Measurements from ENCODE around the gene TMEM72.

The TMEM72 gene

DNA sequence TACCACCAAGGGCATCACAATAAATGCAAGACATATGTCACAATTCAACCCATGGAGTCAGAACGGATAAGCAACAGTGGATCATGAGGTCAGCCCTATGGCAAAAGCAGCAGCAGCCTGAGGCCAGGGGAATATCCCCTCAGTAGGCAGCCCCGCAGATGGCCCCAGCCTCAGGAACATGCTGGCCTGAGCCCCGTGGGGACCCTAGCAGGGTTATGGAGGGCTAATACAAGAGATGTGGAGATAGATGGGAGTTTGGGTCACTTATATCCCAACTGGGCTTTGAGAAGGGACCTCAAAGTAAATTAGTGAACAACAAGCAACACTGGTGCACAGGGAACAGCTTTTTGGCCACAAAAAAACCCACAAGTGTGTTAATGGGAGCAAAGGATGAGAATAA lies 9.1 kb downstream of the TMEM72 start:
- DNase-seq (ENCODE audit: low read depth) = no peak

DNA sequence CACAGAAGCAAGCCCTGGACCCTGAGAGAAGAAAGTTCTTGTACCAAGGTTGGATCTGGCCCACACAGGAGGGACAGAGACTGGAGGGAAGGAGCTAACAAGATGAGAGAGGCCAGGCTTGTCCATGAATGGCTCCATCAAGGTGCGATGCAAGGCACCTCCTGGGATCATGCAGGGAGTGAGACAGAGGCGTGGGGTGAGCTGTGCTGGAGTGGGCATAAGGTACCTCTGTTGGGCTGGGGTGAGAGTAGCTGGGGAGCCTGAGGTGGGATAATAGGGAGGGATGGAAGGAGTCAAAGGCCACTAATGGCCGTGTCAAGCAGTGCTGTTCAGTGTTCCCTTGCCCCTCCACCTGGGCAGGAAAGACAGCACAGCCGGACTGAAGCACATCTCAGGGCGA lies 9.9 kb downstream of the TMEM72 start:
- no peak for DNase-seq (ENCODE audit: low read depth)

DNA sequence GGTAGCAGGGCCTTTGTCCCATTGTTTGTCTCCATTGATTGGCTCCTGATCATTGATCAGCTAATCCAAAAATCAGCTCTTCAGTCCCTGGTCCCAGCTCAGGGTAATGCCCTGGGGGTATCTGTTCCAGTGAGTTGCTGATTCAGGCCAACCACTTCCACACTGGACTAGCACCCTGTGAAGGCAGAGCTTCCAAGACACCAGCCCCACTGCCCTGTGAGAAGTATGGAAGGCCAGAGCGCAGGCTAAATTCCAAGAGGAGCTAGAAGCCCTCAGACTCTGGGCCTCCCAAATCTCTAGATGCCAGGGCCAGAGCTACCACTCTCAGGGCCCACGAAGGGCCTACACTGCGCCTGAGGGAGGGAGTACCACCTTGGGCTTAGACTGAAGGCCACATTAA lies 10.4 kb downstream of the TMEM72 start:
- DNase-seq (ENCODE audit: low read depth) = no peak

DNA sequence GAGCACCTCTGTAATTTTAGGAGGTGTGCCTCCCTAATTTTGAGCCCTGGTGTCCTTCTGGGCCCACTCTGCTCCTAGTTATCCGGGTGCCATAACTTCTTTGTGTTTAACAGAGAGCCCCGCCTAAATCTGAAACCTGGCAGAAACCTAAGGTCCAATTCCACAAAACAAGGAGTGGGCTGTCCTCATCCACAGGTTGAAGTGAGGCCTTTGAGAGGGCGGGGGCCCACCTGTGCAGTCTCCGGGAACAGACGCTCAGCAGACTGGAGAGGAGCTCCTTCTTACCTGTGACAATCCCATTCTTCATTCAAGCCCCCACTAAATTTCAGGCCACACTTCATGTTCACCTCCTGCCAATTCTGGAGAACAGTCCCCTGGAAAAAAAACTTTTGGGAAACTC lies 10.9 kb downstream of the TMEM72 start:
- no peak for DNase-seq (ENCODE audit: low read depth)

DNA sequence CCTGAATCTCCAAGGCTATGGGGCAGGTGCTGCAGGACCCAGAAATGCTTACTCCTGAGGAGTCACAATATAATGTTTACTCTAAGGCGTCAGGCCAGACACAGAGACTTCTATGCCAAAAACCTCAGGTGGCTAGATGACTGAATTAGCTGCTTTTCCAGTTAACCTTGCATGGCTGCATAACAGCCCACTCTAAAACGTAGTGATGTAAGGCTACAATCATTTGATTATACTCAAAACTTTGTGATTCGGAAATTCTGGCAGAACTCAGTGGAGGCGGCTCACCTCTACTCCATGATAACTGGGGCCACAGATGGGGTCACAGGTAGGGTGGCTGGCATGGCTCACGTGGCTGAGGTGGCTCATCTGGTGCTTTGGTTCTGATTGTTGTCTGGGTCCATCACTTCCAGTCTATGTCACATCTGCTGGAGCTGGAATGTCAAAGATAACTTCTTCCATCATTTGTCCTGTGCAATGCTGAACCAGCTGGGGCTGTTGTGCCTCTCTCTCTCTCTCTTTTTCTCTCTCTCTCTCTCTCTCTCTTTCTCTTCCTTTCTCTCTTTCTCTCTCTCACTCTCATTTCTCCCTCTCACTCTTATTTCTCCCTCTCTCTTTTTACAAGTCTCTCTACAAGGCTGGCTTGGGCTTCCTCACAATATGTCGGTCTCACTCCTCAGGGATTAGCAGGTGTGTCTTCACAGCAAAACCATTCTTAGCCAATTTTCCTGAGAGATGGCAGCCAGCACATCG lies 11.8 kb downstream of the TMEM72 start:
- no peak for DNase-seq (ENCODE audit: low read depth)

DNA sequence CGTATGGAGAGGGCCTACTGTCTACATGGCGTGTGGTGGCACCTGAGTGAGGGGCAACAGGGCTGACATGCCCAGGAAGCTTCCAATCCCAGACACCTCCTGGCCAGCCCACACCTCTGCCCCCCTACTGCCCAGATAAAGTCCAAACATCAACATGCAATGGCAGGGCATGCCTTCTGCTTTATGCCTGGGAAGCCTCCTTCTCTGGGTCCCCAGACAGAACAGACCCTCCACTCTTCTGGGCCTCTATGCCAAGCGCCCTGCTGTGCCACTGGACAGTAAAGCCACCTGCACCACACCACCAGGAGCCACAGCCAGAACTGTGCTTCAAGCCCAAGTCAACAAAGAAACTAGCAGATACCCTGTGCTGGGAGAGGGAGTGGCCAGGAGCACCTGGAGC lies 12.5 kb downstream of the TMEM72 start:
- no peak for DNase-seq (ENCODE audit: low read depth)

DNA sequence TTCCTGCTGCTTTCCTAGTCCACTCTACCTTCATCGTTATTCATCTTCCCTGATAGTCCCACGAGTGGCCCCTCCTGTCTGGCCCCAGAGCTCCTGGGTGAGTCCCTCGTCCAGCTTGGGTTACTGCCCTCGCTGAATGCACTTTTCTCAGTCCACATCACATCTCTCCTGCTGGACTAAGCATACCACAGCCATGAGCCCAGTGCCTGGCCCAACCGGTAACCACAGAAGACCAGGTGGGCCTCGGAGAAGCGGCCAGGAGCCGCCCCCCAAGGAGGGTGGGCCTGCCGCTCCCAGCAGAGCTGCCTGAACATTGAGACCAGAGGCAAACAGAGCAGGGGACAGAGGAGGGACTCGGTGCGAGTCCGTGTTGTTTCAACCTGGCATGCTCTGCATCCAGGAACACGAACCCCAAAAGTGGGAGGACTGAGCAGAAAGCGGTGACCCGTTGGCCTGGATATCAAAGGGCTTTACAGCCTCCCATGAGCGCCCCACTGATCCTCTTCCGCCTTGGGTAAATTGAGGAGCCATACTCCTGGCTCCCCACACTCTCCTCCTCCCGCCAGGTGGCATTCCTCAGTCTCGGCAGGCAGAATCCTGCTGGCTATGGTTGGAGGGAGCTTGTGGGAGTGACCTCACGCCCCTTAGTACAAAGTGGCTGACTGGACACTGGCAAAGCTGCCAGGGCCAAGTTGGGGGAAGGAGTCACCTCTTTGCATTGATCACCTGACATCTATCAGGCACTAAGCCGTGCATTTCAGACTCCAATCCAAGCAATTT lies 13.3 kb downstream of the TMEM72 start:
- DNase-seq (ENCODE audit: low read depth) = no peak

DNA sequence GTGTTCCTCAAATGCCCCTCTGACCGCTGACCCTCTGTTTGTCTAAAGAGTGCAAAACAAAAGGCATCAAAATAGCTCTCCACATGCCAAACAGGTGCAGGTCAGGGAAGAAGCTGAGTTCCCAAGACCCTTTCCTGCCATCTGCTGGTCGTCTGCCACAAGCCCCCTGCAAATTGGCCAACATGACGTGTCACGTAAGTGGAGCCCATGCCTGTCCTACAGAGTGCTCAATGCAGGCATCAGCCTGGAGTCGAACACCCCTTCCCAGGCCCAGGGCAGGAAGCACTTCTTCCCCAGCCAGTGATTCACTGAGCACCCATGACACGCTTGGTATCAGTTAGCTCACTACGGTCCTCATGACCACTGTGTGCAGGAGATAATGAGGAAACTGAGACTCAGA lies 14.1 kb downstream of the TMEM72 start:
- DNase-seq (ENCODE audit: low read depth) = no peak

DNA sequence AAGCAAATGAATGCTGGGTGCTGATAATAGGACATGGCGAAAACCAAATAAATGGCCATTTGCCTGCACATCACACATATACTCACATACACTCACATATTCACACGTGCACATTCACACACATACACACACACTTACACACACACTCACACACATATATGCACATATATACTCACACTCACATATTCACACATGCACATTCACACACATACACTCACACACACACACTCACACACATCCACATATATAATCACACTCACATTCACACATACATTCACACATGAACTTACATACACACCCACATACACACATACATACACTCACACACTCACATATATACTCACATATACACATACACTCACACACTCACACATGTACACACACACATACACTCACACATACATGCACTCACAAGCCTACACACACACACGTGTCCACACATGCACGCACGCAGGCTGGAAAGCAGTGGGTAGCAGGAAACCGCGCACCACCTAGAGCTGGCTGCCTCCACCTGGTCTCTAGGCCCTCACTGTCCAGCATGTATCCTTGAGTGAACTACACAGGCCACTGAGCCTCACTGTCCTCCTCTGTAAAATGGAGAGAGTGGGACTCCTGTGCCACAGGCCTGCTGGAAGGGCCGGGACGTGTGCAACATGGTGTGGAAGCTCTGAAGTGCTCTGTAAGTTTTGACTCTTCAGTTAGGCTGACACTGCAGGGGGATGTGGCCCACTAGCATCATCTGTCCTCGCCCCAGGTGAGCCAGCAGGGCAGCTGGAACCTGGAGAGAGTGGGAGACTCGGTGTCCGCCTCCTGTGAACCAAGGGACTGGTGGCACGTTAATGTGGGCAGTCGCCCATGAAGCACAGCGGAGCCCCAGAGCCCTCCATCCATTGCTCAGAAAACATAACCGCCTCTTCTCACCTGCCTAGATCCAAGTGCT lies 14.9 kb downstream of the TMEM72 start:
- no peak for DNase-seq (ENCODE audit: low read depth)

DNA sequence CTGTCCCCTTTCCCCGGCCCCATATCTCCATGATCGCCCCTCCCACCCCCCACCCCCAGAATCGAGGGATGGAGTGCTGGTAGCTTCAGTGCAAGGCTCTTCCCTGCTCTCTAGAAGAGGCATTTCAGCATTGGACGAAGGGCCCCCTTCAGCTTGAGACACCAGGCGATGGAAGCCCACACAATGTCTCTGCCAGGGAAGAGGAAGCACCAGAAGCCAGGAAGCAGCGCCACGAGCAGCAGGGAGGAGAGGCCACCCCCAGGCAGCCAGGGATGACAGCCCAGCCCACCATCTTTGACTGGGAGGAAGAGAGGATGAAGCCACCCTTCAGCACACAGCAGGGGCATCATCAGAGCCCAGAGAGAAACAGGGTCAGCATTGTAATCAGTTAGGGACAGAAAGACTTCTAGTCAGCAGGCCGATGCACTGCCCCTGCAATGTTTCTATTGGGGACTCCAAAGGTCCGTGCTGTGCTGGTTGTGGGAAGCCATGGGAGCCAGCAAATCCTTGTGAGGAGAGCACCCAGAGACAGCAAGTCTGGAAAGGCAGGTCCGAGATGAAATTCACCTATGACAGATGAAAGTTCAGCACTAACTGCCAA lies 15.7 kb downstream of the TMEM72 start:
- DNase-seq (ENCODE audit: low read depth) = no peak

DNA sequence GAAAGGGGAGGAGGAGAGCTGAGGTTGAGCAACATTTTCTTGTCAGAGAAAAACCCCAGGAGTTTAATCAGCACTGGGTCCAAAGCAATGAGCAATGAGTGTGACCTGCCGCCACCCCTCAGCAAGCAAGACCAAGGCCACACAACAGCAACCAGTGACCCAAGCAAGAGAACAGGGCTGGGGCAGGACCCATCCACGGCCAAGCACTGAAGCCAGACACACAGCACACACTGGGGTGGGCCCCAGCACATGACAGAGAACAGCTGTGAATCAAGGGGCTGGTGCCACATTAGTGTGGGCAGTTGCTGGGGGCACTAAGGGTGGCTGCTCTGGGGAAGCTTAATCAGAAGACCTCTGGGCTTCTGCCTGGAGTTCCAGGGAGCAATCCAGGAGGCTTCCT lies 16.2 kb downstream of the TMEM72 start:
- DNase-seq (ENCODE audit: low read depth) = no peak

DNA sequence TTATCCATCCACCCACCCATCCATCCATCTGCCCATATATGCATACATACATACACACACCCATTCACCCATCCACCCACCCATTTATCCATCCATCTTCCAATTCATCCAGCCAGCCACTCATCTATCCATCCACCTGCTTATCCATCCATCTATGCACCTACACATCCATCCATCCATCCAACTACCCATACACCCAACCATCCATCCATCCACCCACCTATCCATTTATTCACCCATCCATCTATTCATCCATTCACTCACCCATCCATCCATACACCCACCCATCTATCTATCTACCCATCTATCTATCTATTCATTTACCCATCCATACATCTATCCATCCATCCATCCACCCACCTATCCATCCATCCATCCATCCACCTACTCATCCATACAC lies 17.3 kb downstream of the TMEM72 start:
- no peak for DNase-seq (ENCODE audit: low read depth)

DNA sequence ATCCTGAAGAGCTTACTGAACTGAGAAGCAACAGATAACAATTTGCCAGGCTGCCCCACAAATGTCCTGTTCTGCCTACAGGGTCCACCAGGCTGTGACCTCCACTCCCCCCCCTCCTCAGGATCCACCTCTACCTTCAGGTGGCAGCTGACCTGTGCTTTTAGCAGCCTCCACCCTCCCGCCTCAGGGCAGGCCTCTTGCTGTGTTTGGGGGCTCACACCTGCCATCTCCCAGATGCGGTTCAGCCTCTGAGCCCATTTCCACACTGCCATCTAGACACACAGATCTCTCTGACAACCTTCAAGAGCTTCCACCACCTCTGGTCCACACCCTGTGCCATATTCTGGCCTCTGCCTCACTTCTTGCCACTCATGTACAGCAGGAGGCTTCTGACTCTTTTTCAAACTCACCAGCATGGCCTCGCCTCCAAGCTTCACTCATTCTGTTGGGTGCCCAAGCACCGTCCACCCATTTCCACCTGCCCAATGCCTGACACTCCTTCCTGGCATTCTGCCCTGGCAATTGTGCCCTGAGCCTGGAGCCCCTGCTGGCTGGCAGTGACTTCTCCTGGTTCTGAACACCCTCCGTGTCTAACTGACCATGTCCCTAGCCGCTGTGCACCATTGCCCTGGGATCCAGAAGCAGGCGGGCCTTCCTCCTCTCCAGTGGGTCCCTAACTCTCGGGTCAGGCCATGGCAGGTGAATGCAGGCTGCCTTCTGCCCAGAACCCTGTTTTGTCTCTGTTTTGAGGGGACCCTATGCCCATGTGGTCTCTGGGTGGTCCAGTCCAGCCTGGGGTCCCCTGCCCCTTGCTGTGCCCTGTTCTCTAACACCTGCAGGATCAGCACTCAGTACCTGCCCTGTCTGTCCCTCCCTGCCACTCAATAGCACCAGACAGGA lies 18.5 kb downstream of the TMEM72 start:
- DNase-seq (ENCODE audit: low read depth) = no peak

DNA sequence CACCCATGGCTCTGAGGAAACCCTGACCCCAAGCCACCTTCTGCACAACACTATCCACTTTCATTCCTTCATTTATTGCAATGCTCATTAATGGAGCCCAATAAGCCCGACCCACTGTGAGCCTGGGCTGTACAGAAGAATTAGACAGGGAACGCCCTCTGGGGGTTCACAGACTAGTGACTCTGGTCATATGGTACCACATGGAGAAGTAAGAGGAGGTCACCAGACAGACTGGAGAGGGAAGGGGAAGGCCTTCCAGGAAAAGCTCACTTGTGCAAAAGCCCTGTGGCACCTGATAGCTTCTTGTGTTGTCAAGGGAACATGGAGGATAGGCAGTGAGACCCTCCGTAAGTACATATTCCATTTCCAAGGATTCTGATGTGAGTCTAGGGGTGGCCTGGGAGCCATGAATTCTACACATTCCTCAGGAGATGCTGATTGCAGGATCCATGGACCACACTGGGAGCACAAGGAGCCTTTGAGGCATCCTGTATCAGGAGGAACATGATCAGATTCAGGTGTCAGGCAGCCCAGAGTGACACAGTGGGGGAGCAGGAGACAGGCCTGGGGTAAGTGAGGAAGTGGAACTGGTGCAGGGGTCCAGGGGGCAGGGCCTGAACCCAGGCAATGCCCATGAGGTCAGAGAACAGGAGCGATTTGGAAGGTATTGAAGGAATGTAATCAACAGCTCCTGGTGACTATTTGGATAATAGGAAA lies 19.9 kb downstream of the TMEM72 start:
- no peak for DNase-seq (ENCODE audit: low read depth)

DNA sequence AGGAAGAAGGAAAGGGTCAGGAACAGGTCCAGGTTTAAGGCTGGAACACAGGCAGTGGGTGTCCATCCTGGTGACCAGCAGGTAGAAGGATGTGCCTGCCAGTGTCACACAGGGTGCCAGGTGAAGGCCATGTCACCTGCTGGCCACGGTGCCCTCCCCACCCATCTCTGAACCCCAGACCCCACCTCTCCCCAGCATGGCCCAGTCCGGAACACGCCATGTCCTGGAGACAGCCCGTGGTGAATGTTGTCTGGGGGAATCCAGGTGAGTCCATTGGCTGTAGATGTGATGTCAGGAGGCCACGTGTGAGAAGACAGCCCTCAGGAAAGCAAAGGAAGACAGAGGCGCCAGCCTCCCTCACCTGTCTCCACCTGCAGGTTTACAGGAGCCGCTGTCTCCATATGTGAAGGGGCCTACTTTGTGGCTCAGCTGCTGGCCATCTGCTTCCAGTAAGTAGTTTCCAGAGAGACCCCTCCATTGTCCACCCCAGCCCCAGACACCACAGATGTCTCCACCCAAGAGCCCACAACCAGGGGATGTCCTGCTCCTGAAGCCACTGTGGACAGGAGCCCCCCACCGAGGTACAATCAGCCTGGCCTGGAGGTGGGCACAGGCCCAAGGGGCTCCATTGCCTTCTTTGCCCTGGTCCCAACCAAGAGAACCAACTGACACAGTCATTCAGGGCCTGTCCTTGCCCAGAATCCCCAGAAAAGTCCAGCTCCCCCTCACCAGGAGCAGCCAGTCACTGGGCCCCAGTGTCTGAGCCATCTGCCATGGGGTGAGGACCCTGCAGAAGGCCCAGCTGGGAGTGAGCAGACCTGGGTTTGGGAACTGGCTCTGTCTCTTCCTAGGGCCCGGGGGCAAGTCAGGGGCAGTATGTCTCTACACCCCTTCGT lies 20.7 kb downstream of the TMEM72 start:
- no peak for DNase-seq (ENCODE audit: low read depth)

DNA sequence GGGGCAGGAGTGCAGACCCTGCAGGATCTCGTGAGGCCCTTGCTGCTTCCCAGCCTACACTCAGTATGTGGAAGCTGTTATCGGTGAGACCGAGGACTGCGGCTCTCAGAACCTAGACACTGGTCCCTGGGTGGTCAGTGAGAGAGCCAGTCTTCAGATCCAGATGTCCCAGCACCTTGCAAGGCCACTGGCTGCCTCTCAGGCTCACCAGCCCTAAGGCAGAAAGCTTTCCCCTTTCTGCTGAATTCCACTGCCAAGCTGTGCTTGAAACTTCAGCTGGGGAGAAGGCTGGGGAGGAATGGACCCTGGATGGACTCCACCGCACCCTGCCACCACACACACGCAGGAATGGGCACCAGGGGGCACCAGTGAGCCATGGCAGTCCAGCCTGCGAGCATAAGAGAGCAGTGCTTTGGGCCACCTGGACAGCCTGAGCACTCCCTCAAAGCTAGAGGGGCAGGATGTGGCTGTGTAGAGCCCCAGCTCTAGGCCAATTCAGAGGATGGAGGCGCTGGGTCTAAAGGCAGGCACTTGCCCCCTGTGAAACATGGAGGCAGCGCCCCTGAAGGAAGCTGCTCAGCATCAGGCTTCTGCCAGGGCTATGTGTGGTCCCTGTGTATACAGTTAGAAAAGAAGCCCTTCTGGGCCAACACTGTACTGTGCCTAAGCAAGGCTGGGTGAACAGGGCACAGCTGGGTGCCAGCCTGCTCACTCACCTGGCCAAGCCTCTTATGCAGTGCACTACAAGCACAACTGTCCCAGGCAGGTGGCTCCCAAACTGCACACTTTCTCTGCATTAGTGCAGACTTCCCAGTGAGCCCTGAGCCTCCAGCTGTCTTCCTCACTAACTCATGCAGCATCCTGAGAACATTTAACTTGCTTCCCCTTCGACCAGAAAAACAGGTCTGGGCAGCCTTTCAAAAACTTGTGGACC lies 21.6 kb downstream of the TMEM72 start:
- DNase-seq (ENCODE audit: low read depth) = peak; percentile 74

DNA sequence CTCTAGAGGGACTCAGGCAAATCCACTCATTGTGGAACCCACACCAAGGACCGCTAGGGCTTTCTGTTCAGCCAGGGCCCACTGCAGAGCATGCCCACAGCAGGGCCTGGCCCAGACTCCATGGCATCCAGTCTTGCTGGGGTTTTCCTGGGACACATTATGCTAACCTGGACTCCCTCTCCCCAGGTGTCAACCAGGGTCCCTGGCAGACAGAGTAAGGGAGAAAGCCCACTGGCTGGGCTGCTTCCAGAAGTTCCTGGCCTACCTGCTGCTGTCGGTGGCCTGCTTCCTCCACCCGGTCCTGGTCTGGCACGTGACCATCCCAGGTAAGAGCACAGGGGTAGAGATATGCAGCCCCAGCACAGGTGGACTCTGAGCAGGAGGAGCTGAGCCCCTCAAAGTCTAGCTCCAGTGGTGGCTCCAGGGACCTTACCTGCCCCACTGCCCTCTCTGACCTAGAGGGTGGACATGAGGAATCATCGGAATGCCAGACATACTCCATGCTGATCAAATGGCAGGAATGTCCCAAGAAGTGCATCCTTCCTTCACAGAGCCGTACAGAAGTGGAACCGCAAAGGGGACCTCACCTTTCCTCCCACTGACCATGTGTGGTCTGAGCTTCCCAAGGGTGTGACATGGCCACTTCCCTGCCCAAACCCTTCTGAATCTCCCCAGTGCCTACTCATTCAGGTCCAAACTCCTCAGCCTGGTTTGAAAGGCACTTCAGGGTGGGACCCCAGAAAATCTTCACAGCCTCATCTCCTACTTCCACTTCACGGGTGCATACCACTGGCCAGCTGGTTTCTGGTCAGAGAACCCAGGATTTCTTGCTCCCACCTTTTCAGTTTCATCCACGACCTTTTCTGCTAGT lies 22.5 kb downstream of the TMEM72 start:
- DNase-seq (ENCODE audit: low read depth) = no peak

All from stimulated activated CD8-positive, alpha-beta memory T cell treated with anti-CD3 and anti-CD28 coated beads, Interleukin-15, amount 100 ng/mL, for 24 hours (primary cell).